HepG2 (cell line): ENCODE data around the gene FAM24A. TPM values are rescaled to one million over a fixed set of nuclear protein-coding genes. Genes with fewer than 3 reads are reported as not detected.

Experiments
- BRCA1 ChIP-seq: sonication (generic); formaldehyde crosslinking; IDR thresholded peaks from 2 replicates; pipeline ENCODE4 v1.4.0; 2020; ENCODE audit warnings: missing genetic modification reagents
- CBFB ChIP-seq: sonication (generic); formaldehyde crosslinking; IDR thresholded peaks from 2 replicates; pipeline ENCODE4 v1.4.0; 2020; ENCODE audit warnings: missing genetic modification reagents
- ETV6 ChIP-seq: sonication (generic); formaldehyde crosslinking; conservative IDR thresholded peaks from 2 replicates; pipeline ENCODE4 v1.4.0; 2020; ENCODE audit warnings: missing genetic modification reagents
- GZF1 ChIP-seq: sonication (generic); formaldehyde crosslinking; IDR thresholded peaks from 2 replicates; pipeline ENCODE4 v1.5.1; 2020; ENCODE audit warnings: mild to moderate bottlenecking, missing genetic modification reagents
- JUN ChIP-seq: sonication (generic); formaldehyde crosslinking; IDR thresholded peaks from 2 replicates; pipeline ENCODE4 v1.4.0; 2020; ENCODE audit warnings: mild to moderate bottlenecking, missing genetic modification reagents
- KDM4B ChIP-seq: sonication (generic); formaldehyde crosslinking; IDR thresholded peaks from 2 replicates; pipeline ENCODE4 v1.4.0; 2020; ENCODE audit warnings: missing genetic modification reagents
- MBD4 ChIP-seq: IDR thresholded peaks from 2 replicates; pipeline ENCODE4 v1.6.1; 2012; ENCODE audit warnings: low read length, inconsistent platforms, borderline replicate concordance
- MED13 ChIP-seq: sonication (generic); formaldehyde crosslinking; IDR thresholded peaks from 2 replicates; pipeline ENCODE4 v1.5.0; 2020; ENCODE audit warnings: missing genetic modification reagents
- MNT ChIP-seq: fragments of 450-650 bp; IDR thresholded peaks from 2 replicates; pipeline ENCODE4 v1.6.1; 2016
- MTA1 ChIP-seq: sonication (generic); formaldehyde crosslinking; IDR thresholded peaks from 2 replicates; pipeline ENCODE4 v1.4.0; 2020; ENCODE audit warnings: missing genetic modification reagents, mild to moderate bottlenecking, borderline replicate concordance
- MYC ChIP-seq: sonication (generic); formaldehyde crosslinking; IDR thresholded peaks from 2 replicates; pipeline ENCODE4 v1.9.0; 2021; ENCODE audit warnings: missing genetic modification reagents, borderline replicate concordance
- MZF1 ChIP-seq: sonication (generic); formaldehyde crosslinking; IDR thresholded peaks from 2 replicates; pipeline ENCODE4 v1.8.1; 2023; ENCODE audit warnings: mild to moderate bottlenecking, missing genetic modification reagents, borderline replicate concordance
- NFIC ChIP-seq: IDR thresholded peaks from 2 replicates; pipeline ENCODE4 v1.6.1; 2012; ENCODE audit warnings: mild to moderate bottlenecking, low read length, inconsistent platforms
- RBAK ChIP-seq: sonication (generic); formaldehyde crosslinking; IDR thresholded peaks from 2 replicates; pipeline ENCODE4 v1.5.1; 2020; ENCODE audit warnings: mild to moderate bottlenecking, missing genetic modification reagents
- SIX4 ChIP-seq: sonication (generic); formaldehyde crosslinking; IDR thresholded peaks from 2 replicates; pipeline ENCODE4 v1.4.0; 2020; ENCODE audit warnings: missing genetic modification reagents
- THAP8 ChIP-seq: sonication (generic); formaldehyde crosslinking; IDR thresholded peaks from 2 replicates; pipeline ENCODE4 v1.5.1; 2020; ENCODE audit warnings: missing genetic modification reagents, mild to moderate bottlenecking, borderline replicate concordance
- ZKSCAN5 ChIP-seq: sonication (generic); formaldehyde crosslinking; IDR thresholded peaks from 2 replicates; pipeline ENCODE4 v1.5.1; 2020; ENCODE audit warnings: mild to moderate bottlenecking, missing genetic modification reagents
- ZNF24 ChIP-seq: fragments of 450-650 bp; IDR thresholded peaks from 2 replicates; pipeline ENCODE4 v1.6.1; 2017; ENCODE audit warnings: antibody characterized with exemption, mild to moderate bottlenecking
- ZNF382 ChIP-seq: sonication (generic); formaldehyde crosslinking; IDR thresholded peaks from 2 replicates; pipeline ENCODE4 v1.5.0; 2020; ENCODE audit warnings: missing genetic modification reagents, mild to moderate bottlenecking, borderline replicate concordance
- ZNF569 ChIP-seq: sonication (generic); formaldehyde crosslinking; IDR thresholded peaks from 2 replicates; pipeline ENCODE4 v1.5.0; 2020; ENCODE audit warnings: mild to moderate bottlenecking, missing genetic modification reagents, moderate library complexity, borderline replicate concordance
- ZNF770 ChIP-seq: sonication (generic); formaldehyde crosslinking; IDR thresholded peaks from 2 replicates; pipeline ENCODE4 v1.5.0; 2020; ENCODE audit warnings: mild to moderate bottlenecking, missing genetic modification reagents
- ZNF83 ChIP-seq: sonication (generic); formaldehyde crosslinking; IDR thresholded peaks from 2 replicates; pipeline ENCODE4 v1.4.0; 2020; ENCODE audit warnings: missing genetic modification reagents, mild to moderate bottlenecking, borderline replicate concordance
- ZXDC ChIP-seq: sonication (generic); formaldehyde crosslinking; IDR thresholded peaks from 2 replicates; pipeline ENCODE4 v1.5.0; 2020; ENCODE audit warnings: mild to moderate bottlenecking, missing genetic modification reagents
- polyA plus RNA-seq, 8 experiments: library from polyadenylated mRNA; depleted of rRNA in 3 of 8; stranded (reverse) in 7 of 8; unstranded in 1 of 8; fragments of >200 nt; fragmentation: Illumina TruSeq in 4 of 8; extraction: Trizol in 4 of 8; gene quantifications; 2 replicates each; pipeline versions ENCODE4 v1.2.1 to v1.2.3, GENCODE V29; 2011 to 2016; ENCODE audit warnings: low read depth in 4 of 8, missing spikeins in 1 of 8, mixed read lengths in 1 of 8; ENCODE audit not compliant: insufficient read depth in 1 of 8
- total RNA-seq, 5 experiments: library from RNA; depleted of rRNA; stranded (reverse); fragments of >200 nt; fragmentation: Illumina TruSeq; extraction: Trizol; gene quantifications; 2 replicates each; pipeline ENCODE4 v1.2.3, GENCODE V29; 2016; ENCODE audit warnings: low read depth in 1 of 5

The FAM24A gene
- total and polyA plus RNA-seq, 2 of the 13 experiments (the other 11 are each of a cell fraction or from before 2014, with no cell fraction given) = not detected

- TF ChIP-seq ZNF770 (peak; percentile 77), SIX4 (CRISPR knock-in tag) (no peak; the same call in none of the 2 replicates), GZF1 (CRISPR knock-in tag) (peak; percentile 92; the same call in 1 of the 2 replicates), RBAK (0 out of 2 replicates have a peak, but pooled peaks have one; percentile 57), MED13 (0 out of 2 replicates have a peak, but pooled peaks have one; percentile 14), ZNF24 (no peak), MBD4 (no peak), KDM4B (CRISPR knock-in tag) (peak; percentile 68; the same call in 1 of the 2 replicates), NFIC (no peak), MNT (peak; percentile 60), MZF1 (CRISPR knock-in tag) (0 out of 2 replicates have a peak, but pooled peaks have one; percentile 95), ZXDC (CRISPR knock-in tag) (no peak; the same call in 1 of the 2 replicates), ETV6 (CRISPR knock-in tag) (peak; percentile 89), BRCA1 (CRISPR knock-in tag) (no peak), THAP8 (CRISPR knock-in tag) (0 out of 2 replicates have a peak, but pooled peaks have one; percentile 93), ZNF382 (CRISPR knock-in tag) (no peak), ZNF83 (CRISPR knock-in tag) (peak; percentile 63; the same call in 1 of the 2 replicates), CBFB (CRISPR knock-in tag) (peak; percentile 89), MYC (CRISPR knock-in tag) (peak; percentile 73; the same call in 1 of the 2 replicates), ZNF569 (CRISPR knock-in tag) (peak; percentile 95), MTA1 (CRISPR knock-in tag) (peak; percentile 89), JUN (peak; percentile 85), ZKSCAN5 (CRISPR knock-in tag) (0 out of 2 replicates have a peak, but pooled peaks have one; percentile 28)
These were observed 43.7 kb downstream of the FAM24A start, which contains the start of gene C10orf88 (continued) for GRCh38 chr10:122953902-122954730.
